Stimulated activated naive CD8-positive, alpha-beta T cell treated with anti-CD3 and anti-CD28 coated beads, Interleukin-15, Interleukin-2, amounts not matched to agents 100 ng/mL and 50 ng/mL, for 24 hours (primary cell): Measurements from ENCODE around the gene LMBR1.
A peak's percentile ranks its signal among the peaks of the same experiment; 100 is the strongest.
"Not testable (repeated sequence)": the region's sequence is repeated elsewhere in the genome, so short reads cannot be mapped to it uniquely, and the experiment has no call there.

ENCODE experiments used
- H3K27ac Mint-ChIP-seq: one replicate; pipeline ENCODE4 v1.8.0; 2021; ENCODE audit warnings: mild to moderate bottlenecking, mixed read lengths
- H3K27me3 Mint-ChIP-seq: one replicate; pipeline ENCODE4 v1.8.0; 2021; ENCODE audit warnings: mixed read lengths
- H3K36me3 Mint-ChIP-seq: one replicate; pipeline ENCODE4 v1.8.0; 2021; ENCODE audit warnings: low read depth, mixed read lengths
- H3K4me1 Mint-ChIP-seq: one replicate; pipeline ENCODE4 v1.8.0; 2021; ENCODE audit warnings: low read depth, mixed read lengths
- H3K4me3 Mint-ChIP-seq: one replicate; pipeline ENCODE4 v1.8.0; 2021; ENCODE audit warnings: mild to moderate bottlenecking, mixed read lengths
- H3K9me3 Mint-ChIP-seq: one replicate; pipeline ENCODE4 v1.8.0; 2021; ENCODE audit warnings: mixed read lengths

LMBR1 gene

GRCh38 chr7:156920076-156920475, 27.1 kb upstream of the LMBR1 start:
- Mint-ChIP-seq H3K4me3 (no peak overlapping the region), H3K36me3 (no peaks in the 10 kb centered on the region), H3K27me3 (peaks cover 51% of the 10 kb centered on the region), H3K4me1 (peaks cover 48% of the 10 kb centered on the region), H3K9me3 (peaks cover 2% of the 10 kb centered on the region), H3K27ac (no peak overlapping the region)

GRCh38 chr7:156919132-156919713, 26.2 kb upstream of the LMBR1 start:
- Mint-ChIP-seq H3K36me3 (no peaks in the 10 kb centered on the region), H3K4me1 (peaks cover 45% of the 10 kb centered on the region), H3K27me3 (peaks cover 47% of the 10 kb centered on the region), H3K27ac (no peak overlapping the region), H3K4me3 (no peak overlapping the region), H3K9me3 (peaks cover 2% of the 10 kb centered on the region)

- Mint-ChIP-seq H3K9me3 (peaks cover 2% of the 10 kb centered on the region), H3K27ac (no peak overlapping the region), H3K4me1 (peaks cover 40% of the 10 kb centered on the region), H3K36me3 (no peaks in the 10 kb centered on the region), H3K4me3 (no peak overlapping the region), H3K27me3 (peaks cover 49% of the 10 kb centered on the region)
These were observed 25.7 kb upstream of the LMBR1 start for GRCh38 chr7:156918635-156919034.

- not testable (repeated sequence) for H3K27ac Mint-ChIP-seq, H3K36me3 Mint-ChIP-seq, H3K4me1 Mint-ChIP-seq, H3K4me3 Mint-ChIP-seq, H3K9me3 Mint-ChIP-seq
- peaks cover 15% of the 10 kb centered on the region for H3K27me3 Mint-ChIP-seq
These were observed 16.7 kb upstream of the LMBR1 start for GRCh38 chr7:156909574-156910252.

- Mint-ChIP-seq H3K36me3 (no peaks in the 10 kb centered on the region), H3K27me3 (peaks cover 9% of the 10 kb centered on the region), H3K4me3 (no peak overlapping the region), H3K9me3 (no peaks in the 10 kb centered on the region), H3K27ac (no peak overlapping the region), H3K4me1 (peaks cover 16% of the 10 kb centered on the region)
These were observed 14.7 kb upstream of the LMBR1 start for GRCh38 chr7:156907656-156908055.

GRCh38 chr7:156906200-156906649, 13.2 kb upstream of the LMBR1 start:
- Mint-ChIP-seq H3K9me3 (no peaks in the 10 kb centered on the region), H3K27me3 (peaks cover 6% of the 10 kb centered on the region), H3K4me1 (peaks cover 24% of the 10 kb centered on the region), H3K4me3 (no peak overlapping the region), H3K36me3 (no peaks in the 10 kb centered on the region), H3K27ac (no peak overlapping the region)

GRCh38 chr7:156903232-156903909, 10.4 kb upstream of the LMBR1 start:
- Mint-ChIP-seq H3K27ac (no peak overlapping the region), H3K36me3 (no peaks in the 10 kb centered on the region), H3K4me3 (no peak overlapping the region), H3K9me3 (no peaks in the 10 kb centered on the region), H3K27me3 (peaks cover 3% of the 10 kb centered on the region), H3K4me1 (peaks cover 19% of the 10 kb centered on the region)

- H3K4me3 Mint-ChIP-seq, H3K36me3 Mint-ChIP-seq, H3K27ac Mint-ChIP-seq, H3K27me3 Mint-ChIP-seq, H3K9me3 Mint-ChIP-seq: not testable (repeated sequence)
- H3K4me1 Mint-ChIP-seq, result peaks cover 38% of the 10 kb centered on the region
These were observed 7.1 kb upstream of the LMBR1 start for GRCh38 chr7:156900093-156900492.

GRCh38 chr7:156898938-156899337, 6.0 kb upstream of the LMBR1 start:
- Mint-ChIP-seq H3K36me3 (no peaks in the 10 kb centered on the region), H3K9me3 (no peaks in the 10 kb centered on the region), H3K27ac (no peak overlapping the region), H3K4me3 (no peak overlapping the region), H3K4me1 (peaks cover 47% of the 10 kb centered on the region), H3K27me3 (peaks cover 3% of the 10 kb centered on the region)

- Mint-ChIP-seq H3K27ac (no peak overlapping the region), H3K27me3 (peaks cover 3% of the 10 kb centered on the region), H3K4me1 (peaks cover 41% of the 10 kb centered on the region), H3K4me3 (no peak overlapping the region), H3K36me3 (no peaks in the 10 kb centered on the region), H3K9me3 (no peaks in the 10 kb centered on the region)
These were observed 4.7 kb upstream of the LMBR1 start for GRCh38 chr7:156897673-156898072.

GRCh38 chr7:156896388-156897022, 3.5 kb upstream of the LMBR1 start:
- H3K27me3 Mint-ChIP-seq, result no peaks in the 10 kb centered on the region
- H3K36me3 Mint-ChIP-seq, result no peaks in the 10 kb centered on the region
- H3K4me3 Mint-ChIP-seq, result no peak overlapping the region
- peaks cover 43% of the 10 kb centered on the region for H3K4me1 Mint-ChIP-seq
- no peak overlapping the region for H3K27ac Mint-ChIP-seq
- no peaks in the 10 kb centered on the region for H3K9me3 Mint-ChIP-seq

GRCh38 chr7:156895024-156895780, 2.2 kb upstream of the LMBR1 start:
- Mint-ChIP-seq H3K27ac (peak overlapping the region; percentile 14), H3K4me3 (peak overlapping the region; percentile 87)

GRCh38 chr7:156892081-156892800, 742 bp downstream of the LMBR1 start:
- Mint-ChIP-seq H3K4me1 (peaks cover 62% of the 10 kb centered on the region), H3K27me3 (no peaks in the 10 kb centered on the region), H3K4me3 (peak overlapping the region; percentile 91), H3K9me3 (no peaks in the 10 kb centered on the region), H3K36me3 (peaks cover 19% of the 10 kb centered on the region), H3K27ac (peak overlapping the region; percentile 91)

More at GRCh38 chr7:156895024-156895780, 2.2 kb upstream of the LMBR1 start:
- H3K9me3 Mint-ChIP-seq, result no peaks in the 10 kb centered on the region
- H3K4me1 Mint-ChIP-seq, result peaks cover 49% of the 10 kb centered on the region
- no peaks in the 10 kb centered on the region for H3K27me3 Mint-ChIP-seq
- peaks cover 7% of the 10 kb centered on the region for H3K36me3 Mint-ChIP-seq

- H3K27ac Mint-ChIP-seq, result no peak overlapping the region
- peaks cover 41% of the 10 kb centered on the region for H3K4me1 Mint-ChIP-seq
- H3K9me3 Mint-ChIP-seq, result no peaks in the 10 kb centered on the region
- H3K4me3 Mint-ChIP-seq, result no peak overlapping the region
- H3K27me3 Mint-ChIP-seq, result no peaks in the 10 kb centered on the region
- peaks cover 26% of the 10 kb centered on the region for H3K36me3 Mint-ChIP-seq
These were observed 3.2 kb downstream of the LMBR1 start for GRCh38 chr7:156889746-156890145.
